Hippocampal formation (tissue), 2 donors: ENCODE results near the gene SLC41A1.

Experiments
- DNase-seq, 2 donors: peaks; one replicate each; lab custom pipeline; 2025; lab: John Stamatoyannopoulos, UW

The SLC41A1 gene

GRCh38 chr1:205822397-205822796 lies 9.4 kb upstream of the SLC41A1 start:
- DNase-seq = no peak

GRCh38 chr1:205817988-205818387 lies 5.0 kb upstream of the SLC41A1 start:
- DNase-seq = no peak

- DNase-seq = no peak
These were observed 4.4 kb upstream of the SLC41A1 start for GRCh38 chr1:205817364-205817763.

- DNase-seq = no peak
These were observed 709 bp upstream of the SLC41A1 start for GRCh38 chr1:205813755-205814058.

- DNase-seq = peak; percentile 29 to 49
These were observed 624 bp downstream of the SLC41A1 start for GRCh38 chr1:205812271-205812877.

- DNase-seq = peak; percentile 56 to 76
These were observed 1.3 kb downstream of the SLC41A1 start for GRCh38 chr1:205811660-205812059.

- DNase-seq = no peak
These were observed 2.4 kb downstream of the SLC41A1 start for GRCh38 chr1:205810448-205811157.

- no peak for DNase-seq
These were observed 3.1 kb downstream of the SLC41A1 start for GRCh38 chr1:205809942-205810345.

GRCh38 chr1:205809469-205809868 lies 3.5 kb downstream of the SLC41A1 start:
- DNase-seq = no peak

- DNase-seq = no peak
These were observed 7.8 kb downstream of the SLC41A1 start for GRCh38 chr1:205805082-205805711.

- no peak for DNase-seq
These were observed 8.4 kb downstream of the SLC41A1 start for GRCh38 chr1:205804605-205805004.

GRCh38 chr1:205803986-205804385 lies 9.0 kb downstream of the SLC41A1 start:
- no peak for DNase-seq

GRCh38 chr1:205802060-205802459 lies 10.9 kb downstream of the SLC41A1 start:
- no peak for DNase-seq

GRCh38 chr1:205800981-205801703 lies 11.9 kb downstream of the SLC41A1 start:
- DNase-seq = no peak

- DNase-seq = no peak
These were observed 12.6 kb downstream of the SLC41A1 start for GRCh38 chr1:205800427-205800826.

GRCh38 chr1:205798577-205798976 lies 14.4 kb downstream of the SLC41A1 start:
- no peak for DNase-seq

GRCh38 chr1:205797168-205797567 lies 15.8 kb downstream of the SLC41A1 start:
- no peak for DNase-seq

GRCh38 chr1:205794011-205794730 lies 18.8 kb downstream of the SLC41A1 start:
- no peak for DNase-seq

GRCh38 chr1:205792961-205793673 lies 19.9 kb downstream of the SLC41A1 start:
- DNase-seq = no peak

- no peak for DNase-seq
These were observed 20.5 kb downstream of the SLC41A1 start for GRCh38 chr1:205792481-205792881.

- peak; percentile 71 to 80 for DNase-seq
These were observed 21.3 kb downstream of the SLC41A1 start for GRCh38 chr1:205791568-205792180.
